ENCODE measurements around the gene ZNRF3.

DNA sequence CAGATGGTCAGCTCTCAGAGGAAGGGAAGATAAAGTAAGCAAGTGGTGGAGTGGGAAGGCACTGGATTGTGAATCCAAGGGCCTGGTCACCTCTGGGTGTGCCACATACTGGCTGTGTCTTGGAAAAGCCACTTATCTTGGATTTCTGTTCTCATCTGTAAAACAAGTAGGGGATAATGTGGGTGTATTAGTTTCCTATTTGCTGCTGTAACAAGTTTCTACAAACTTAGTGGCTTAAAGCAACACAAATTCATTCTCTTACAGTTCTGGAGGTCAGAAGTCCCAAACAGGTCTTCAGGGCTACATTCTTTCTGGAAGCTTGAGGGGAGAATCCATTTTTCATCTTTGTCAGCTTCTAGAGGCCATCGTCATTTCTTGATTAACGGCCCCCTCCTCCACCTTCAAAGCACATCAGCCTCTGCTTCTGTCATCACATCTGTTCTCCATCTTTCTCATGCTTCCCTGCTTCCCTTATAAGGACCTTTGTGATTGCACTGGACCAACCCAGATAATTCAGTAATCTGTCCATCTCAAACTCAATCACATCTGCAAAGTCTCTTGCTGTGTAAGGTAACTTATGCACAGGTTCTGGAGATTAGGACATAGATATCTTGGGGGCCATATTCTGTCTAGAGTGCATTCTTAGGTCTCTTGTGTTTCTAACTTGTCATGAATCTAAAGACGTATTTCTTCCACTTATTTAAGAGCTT, 102.4 kb downstream of the ZNRF3 start:
- TF ChIP-seq, protein P1, sequence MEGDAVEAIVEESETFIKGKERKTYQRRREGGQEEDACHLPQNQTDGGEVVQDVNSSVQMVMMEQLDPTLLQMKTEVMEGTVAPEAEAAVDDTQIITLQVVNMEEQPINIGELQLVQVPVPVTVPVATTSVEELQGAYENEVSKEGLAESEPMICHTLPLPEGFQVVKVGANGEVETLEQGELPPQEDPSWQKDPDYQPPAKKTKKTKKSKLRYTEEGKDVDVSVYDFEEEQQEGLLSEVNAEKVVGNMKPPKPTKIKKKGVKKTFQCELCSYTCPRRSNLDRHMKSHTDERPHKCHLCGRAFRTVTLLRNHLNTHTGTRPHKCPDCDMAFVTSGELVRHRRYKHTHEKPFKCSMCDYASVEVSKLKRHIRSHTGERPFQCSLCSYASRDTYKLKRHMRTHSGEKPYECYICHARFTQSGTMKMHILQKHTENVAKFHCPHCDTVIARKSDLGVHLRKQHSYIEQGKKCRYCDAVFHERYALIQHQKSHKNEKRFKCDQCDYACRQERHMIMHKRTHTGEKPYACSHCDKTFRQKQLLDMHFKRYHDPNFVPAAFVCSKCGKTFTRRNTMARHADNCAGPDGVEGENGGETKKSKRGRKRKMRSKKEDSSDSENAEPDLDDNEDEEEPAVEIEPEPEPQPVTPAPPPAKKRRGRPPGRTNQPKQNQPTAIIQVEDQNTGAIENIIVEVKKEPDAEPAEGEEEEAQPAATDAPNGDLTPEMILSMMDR (IDR thresholded peaks at IDR 0.05) = no peak
- no peak for TF ChIP-seq POLR2AphosphoS5 (IDR thresholded peaks at IDR 0.05; ENCODE audit: insufficient read depth in 1 of 2, low read depth in 1 of 2)
